GM23338 (cell line): ENCODE measurements around the gene ISG15. TPM values are rescaled to one million over a fixed set of nuclear protein-coding genes. Genes with fewer than 3 reads are reported as not detected.

Source experiments
- ATAC-seq: fragments of 200-7000 bp; cut with Tn5 transposase; 3 replicates; pipeline ENCODE4 v1.9.1; 2020
- DNase-seq: peaks from one replicate; pipeline ENCODE4 v3.0.0-alpha.2; 2015; ENCODE audit warnings: low spot score
- H2AFZ ChIP-seq: fragments of 200-600 bp; sonication (generic); 2 replicates; pipeline ENCODE4 v1.8.0; 2016; ENCODE audit warnings: antibody characterized with exemption, mild to moderate bottlenecking, moderate library complexity
- H3F3A ChIP-seq: fragments of 200-600 bp; sonication (generic); replicated peaks from 2 replicates; pipeline ENCODE4 v1.8.0; 2017; ENCODE audit warnings: antibody characterized with exemption, mixed run types, low read depth
- H3K27ac ChIP-seq: fragments of 200-600 bp; sonication (generic); 2 replicates; pipeline ENCODE4 v1.6.1; 2016; ENCODE audit warnings: low read depth
- H3K27me3 ChIP-seq: fragments of 200-600 bp; sonication (generic); 2 replicates; pipeline ENCODE4 v1.8.0; 2016; ENCODE audit warnings: mild to moderate bottlenecking, mixed run types, moderate library complexity; ENCODE audit not compliant: insufficient read depth
- H3K36me3 ChIP-seq: fragments of 200-600 bp; sonication (generic); 2 replicates; pipeline ENCODE4 v1.8.0; 2016; ENCODE audit warnings: mild to moderate bottlenecking; ENCODE audit not compliant: insufficient read depth
- H3K4me1 ChIP-seq: fragments of 200-600 bp; sonication (generic); 2 replicates; pipeline ENCODE4 v1.8.0; 2016; ENCODE audit warnings: mild to moderate bottlenecking, moderate library complexity; ENCODE audit not compliant: insufficient read depth
- H3K4me2 ChIP-seq: fragments of 200-600 bp; sonication (generic); 2 replicates; pipeline ENCODE4 v1.7.1; 2017; ENCODE audit warnings: mixed run types
- H3K4me3 ChIP-seq: fragments of 200-600 bp; sonication (generic); 2 replicates; pipeline ENCODE4 v1.6.1; 2016; ENCODE audit warnings: mixed run types
- H3K79me2 ChIP-seq: fragments of 200-600 bp; sonication (generic); replicated peaks from 2 replicates; pipeline ENCODE4 v1.8.0; 2017; ENCODE audit warnings: mild to moderate bottlenecking; ENCODE audit not compliant: insufficient read depth
- H3K9me2 ChIP-seq: fragments of 200-600 bp; sonication (generic); 2 replicates; pipeline ENCODE4 v1.8.0; 2017; ENCODE audit not compliant: insufficient read depth
- H4K20me1 ChIP-seq: fragments of 200-600 bp; sonication (generic); replicated peaks from 2 replicates; pipeline ENCODE4 v1.8.0; 2017; ENCODE audit warnings: mild to moderate bottlenecking; ENCODE audit not compliant: insufficient read depth
- H3K27ac Mint-ChIP-seq: 2 replicates; pipeline ENCODE4 v1.8.0; 2020; ENCODE audit warnings: inconsistent platforms, mild to moderate bottlenecking, moderate library complexity, mixed read lengths
- H3K27me3 Mint-ChIP-seq: 3 replicates; pipeline ENCODE4 v1.8.0; 2022; ENCODE audit warnings: low read depth, mild to moderate bottlenecking, moderate library complexity, mixed read lengths, inconsistent platforms; ENCODE audit not compliant: insufficient read depth, poor library complexity
- H3K36me3 Mint-ChIP-seq: 3 replicates; pipeline ENCODE4 v1.8.0; 2021; ENCODE audit warnings: low read depth, mild to moderate bottlenecking, inconsistent platforms, moderate library complexity, mixed read lengths
- H3K4me1 Mint-ChIP-seq: 3 replicates; pipeline ENCODE4 v1.8.0; 2020; ENCODE audit warnings: mild to moderate bottlenecking, inconsistent platforms, mixed read lengths
- H3K4me3 Mint-ChIP-seq: 3 replicates; pipeline ENCODE4 v1.8.0; 2021; ENCODE audit warnings: moderate library complexity, mild to moderate bottlenecking, inconsistent platforms, mixed read lengths
- H3K9me3 Mint-ChIP-seq: 3 replicates; pipeline ENCODE4 v1.8.0; 2020; ENCODE audit warnings: moderate library complexity, mild to moderate bottlenecking, inconsistent platforms, mixed read lengths
- CREB1 ChIP-seq: fragments of 250-450 bp; sonication (Bioruptor Pico); IDR thresholded peaks from 2 replicates; pipeline ENCODE4 v1.5.0; 2020; ENCODE audit warnings: low read depth, mild to moderate bottlenecking, moderate library complexity
- EZH2 ChIP-seq: fragments of 200-600 bp; sonication (generic); IDR thresholded peaks from one replicate; pipeline ENCODE4 v1.8.0; 2017; ENCODE audit warnings: antibody characterized with exemption, mild to moderate bottlenecking, low read depth; ENCODE audit not compliant: unreplicated experiment
- EZH2phosphoT487 ChIP-seq: fragments of 200-600 bp; sonication (generic); IDR thresholded peaks from one replicate; pipeline ENCODE4 v1.8.1; 2018; ENCODE audit warnings: antibody characterized with exemption; ENCODE audit not compliant: unreplicated experiment
- JUNB ChIP-seq: IDR thresholded peaks from one replicate; pipeline ENCODE4 v1.6.1; 2016; ENCODE audit warnings: antibody characterized with exemption; ENCODE audit not compliant: unreplicated experiment
- NANOG ChIP-seq: IDR thresholded peaks from 2 replicates; pipeline ENCODE4 v1.6.1; 2016; ENCODE audit warnings: antibody characterized with exemption, borderline replicate concordance
- POLR2AphosphoS5 ChIP-seq: IDR thresholded peaks from 2 replicates; pipeline ENCODE4 v1.6.1; 2016; ENCODE audit warnings: antibody characterized with exemption, low read depth
- STAT1 ChIP-seq: IDR thresholded peaks from one replicate; pipeline ENCODE4 v1.6.1; 2016; ENCODE audit warnings: antibody characterized with exemption; ENCODE audit not compliant: unreplicated experiment
- ZNF114 ChIP-seq: fragments of 250-450 bp; sonication (Bioruptor Pico); IDR thresholded peaks from 2 replicates; pipeline ENCODE4 v1.5.0; 2020; ENCODE audit warnings: mild to moderate bottlenecking, moderate library complexity
- ZNF331 ChIP-seq: fragments of 250-450 bp; sonication (Bioruptor Pico); IDR thresholded peaks from 2 replicates; pipeline ENCODE4 v1.5.0; 2020; ENCODE audit warnings: low read depth, mild to moderate bottlenecking, moderate library complexity
- polyA plus RNA-seq: library from polyadenylated mRNA; unstranded; fragments of >200 nt; fragmentation: Nextera tagmentation; extraction: Ambion mirVana; gene quantifications from 2 replicates; pipeline ENCODE4 v1.2.1, GENCODE V29; 2016
- total RNA-seq: library from RNA; depleted of rRNA; stranded (reverse); fragments of >200 nt; shearing (Covaris generic); gene quantifications from 2 replicates; pipeline ENCODE4 v1.2.3, GENCODE V29; 2014
- TF ChIP-seq, protein P1 (sequence below): fragments of 250-450 bp; sonication (Bioruptor Pico); IDR thresholded peaks from 2 replicates; pipeline ENCODE4 v1.5.0; 2020; ENCODE audit warnings: mild to moderate bottlenecking, moderate library complexity
- TF ChIP-seq, protein P2 (sequence below): IDR thresholded peaks from one replicate; pipeline ENCODE4 v1.6.1; 2018; ENCODE audit warnings: antibody characterized with exemption; ENCODE audit not compliant: unreplicated experiment
- TF ChIP-seq, protein P3 (sequence below), 2 experiments: fragments of 200-600 bp in 1 of 2; sonication (generic) in 1 of 2; conservative IDR thresholded peaks; 2 replicates each; pipeline versions ENCODE4 v1.5.1 to v1.6.1; 2016 to 2017; ENCODE audit warnings: antibody characterized with exemption in 2 of 2, low read depth in 2 of 2, mild to moderate bottlenecking in 2 of 2, moderate library complexity in 1 of 2
- TF ChIP-seq, protein P4 (sequence below): IDR thresholded peaks from 2 replicates; pipeline ENCODE4 v1.6.1; 2016; ENCODE audit warnings: antibody characterized with exemption

Gene ISG15
- total and polyA plus RNA-seq, 2 experiments from 2014 or later, result 52.9 to 101 TPM

DNA sequence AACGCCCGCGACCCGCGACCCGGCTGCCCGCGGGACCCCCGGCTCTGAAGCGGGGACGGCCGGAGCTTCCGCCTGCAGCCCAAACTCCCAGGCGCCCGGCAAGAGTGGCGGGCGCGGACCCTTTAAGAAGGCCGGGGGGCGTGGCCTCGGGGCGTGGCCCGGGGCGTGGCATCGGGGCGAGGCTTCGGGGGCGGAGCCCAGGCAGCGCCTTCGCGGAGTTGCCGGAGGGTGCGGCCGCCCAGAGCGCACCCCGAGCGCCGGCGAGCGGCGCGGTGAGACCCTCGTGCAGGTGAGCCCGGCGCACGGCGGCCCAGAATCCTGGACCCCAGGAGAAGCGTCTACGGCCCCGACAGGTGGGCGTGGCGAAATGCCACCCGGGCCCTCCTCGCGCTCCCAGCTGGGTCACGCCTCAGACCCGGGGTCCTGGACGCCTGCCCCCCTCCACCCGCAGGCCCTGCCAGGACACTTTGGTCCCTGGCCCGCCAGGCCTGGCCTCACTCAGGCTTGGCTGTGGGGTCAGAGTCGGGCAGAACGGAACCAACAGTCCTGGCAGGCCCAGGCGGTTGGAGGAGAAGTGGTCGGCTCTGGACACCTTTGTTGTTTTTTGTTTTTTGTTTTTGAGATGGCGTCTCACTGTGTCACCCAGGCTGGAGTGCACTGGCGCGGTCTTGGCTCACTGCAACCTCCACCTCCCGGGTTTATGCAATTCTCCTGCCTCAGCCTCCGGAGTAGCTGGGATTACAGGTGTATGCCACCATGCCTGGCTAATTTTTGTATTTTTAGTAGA lies 46.4 kb downstream of the ISG15 start:
- Mint-ChIP-seq H3K27me3 (peaks cover 54% of the 10 kb centered on the region), H3K27ac (no peak overlapping the region)

More for the DNA sequence above, 46.4 kb downstream of the ISG15 start:
- no peak overlapping the region for H3K27ac ChIP-seq
- peak overlapping the region; percentile 72; the same call in 1 of the 2 replicates for H2AFZ ChIP-seq
- H3K36me3 Mint-ChIP-seq, result no peaks in the 10 kb centered on the region
- H3K4me1 ChIP-seq, result peaks cover 5% of the 10 kb centered on the region; the same call in 1 of the 2 replicates
- peaks cover 3% of the 10 kb centered on the region; the same call in 2 of the 3 replicates for H3K4me1 Mint-ChIP-seq
- DNase-seq, result peak; percentile 91
- peaks cover 52% of the 10 kb centered on the region for H3K27me3 ChIP-seq
- no peaks in the 10 kb centered on the region for H3K79me2 ChIP-seq
- no peaks in the 10 kb centered on the region for H3K9me2 ChIP-seq
- no peaks in the 10 kb centered on the region; the same call in 1 of the 2 replicates for H4K20me1 ChIP-seq
- peak overlapping the region; percentile 53; the same call in 2 of the 3 replicates for H3K4me3 Mint-ChIP-seq
- 0 out of 2 replicates have a peak, but pooled peaks cover 5% of the 10 kb centered on the region for H3F3A ChIP-seq
- H3K4me2 ChIP-seq, result peak overlapping the region; percentile 88
- no peaks in the 10 kb centered on the region for H3K36me3 ChIP-seq
- H3K4me3 ChIP-seq, result peak overlapping the region; percentile 68
- no peaks in the 10 kb centered on the region for H3K9me3 Mint-ChIP-seq
- ATAC-seq, result peak; percentile 62
- TF ChIP-seq ZNF331 (CRISPR knock-in tag) (no peak), ZNF114 (CRISPR knock-in tag) (no peak), CREB1 (CRISPR knock-in tag) (no peak), JUNB (no peak), EZH2 (no peak), NANOG (no peak), EZH2phosphoT487 (no peak), STAT1 (no peak), POLR2AphosphoS5 (no peak)
- TF ChIP-seq, protein P1, sequence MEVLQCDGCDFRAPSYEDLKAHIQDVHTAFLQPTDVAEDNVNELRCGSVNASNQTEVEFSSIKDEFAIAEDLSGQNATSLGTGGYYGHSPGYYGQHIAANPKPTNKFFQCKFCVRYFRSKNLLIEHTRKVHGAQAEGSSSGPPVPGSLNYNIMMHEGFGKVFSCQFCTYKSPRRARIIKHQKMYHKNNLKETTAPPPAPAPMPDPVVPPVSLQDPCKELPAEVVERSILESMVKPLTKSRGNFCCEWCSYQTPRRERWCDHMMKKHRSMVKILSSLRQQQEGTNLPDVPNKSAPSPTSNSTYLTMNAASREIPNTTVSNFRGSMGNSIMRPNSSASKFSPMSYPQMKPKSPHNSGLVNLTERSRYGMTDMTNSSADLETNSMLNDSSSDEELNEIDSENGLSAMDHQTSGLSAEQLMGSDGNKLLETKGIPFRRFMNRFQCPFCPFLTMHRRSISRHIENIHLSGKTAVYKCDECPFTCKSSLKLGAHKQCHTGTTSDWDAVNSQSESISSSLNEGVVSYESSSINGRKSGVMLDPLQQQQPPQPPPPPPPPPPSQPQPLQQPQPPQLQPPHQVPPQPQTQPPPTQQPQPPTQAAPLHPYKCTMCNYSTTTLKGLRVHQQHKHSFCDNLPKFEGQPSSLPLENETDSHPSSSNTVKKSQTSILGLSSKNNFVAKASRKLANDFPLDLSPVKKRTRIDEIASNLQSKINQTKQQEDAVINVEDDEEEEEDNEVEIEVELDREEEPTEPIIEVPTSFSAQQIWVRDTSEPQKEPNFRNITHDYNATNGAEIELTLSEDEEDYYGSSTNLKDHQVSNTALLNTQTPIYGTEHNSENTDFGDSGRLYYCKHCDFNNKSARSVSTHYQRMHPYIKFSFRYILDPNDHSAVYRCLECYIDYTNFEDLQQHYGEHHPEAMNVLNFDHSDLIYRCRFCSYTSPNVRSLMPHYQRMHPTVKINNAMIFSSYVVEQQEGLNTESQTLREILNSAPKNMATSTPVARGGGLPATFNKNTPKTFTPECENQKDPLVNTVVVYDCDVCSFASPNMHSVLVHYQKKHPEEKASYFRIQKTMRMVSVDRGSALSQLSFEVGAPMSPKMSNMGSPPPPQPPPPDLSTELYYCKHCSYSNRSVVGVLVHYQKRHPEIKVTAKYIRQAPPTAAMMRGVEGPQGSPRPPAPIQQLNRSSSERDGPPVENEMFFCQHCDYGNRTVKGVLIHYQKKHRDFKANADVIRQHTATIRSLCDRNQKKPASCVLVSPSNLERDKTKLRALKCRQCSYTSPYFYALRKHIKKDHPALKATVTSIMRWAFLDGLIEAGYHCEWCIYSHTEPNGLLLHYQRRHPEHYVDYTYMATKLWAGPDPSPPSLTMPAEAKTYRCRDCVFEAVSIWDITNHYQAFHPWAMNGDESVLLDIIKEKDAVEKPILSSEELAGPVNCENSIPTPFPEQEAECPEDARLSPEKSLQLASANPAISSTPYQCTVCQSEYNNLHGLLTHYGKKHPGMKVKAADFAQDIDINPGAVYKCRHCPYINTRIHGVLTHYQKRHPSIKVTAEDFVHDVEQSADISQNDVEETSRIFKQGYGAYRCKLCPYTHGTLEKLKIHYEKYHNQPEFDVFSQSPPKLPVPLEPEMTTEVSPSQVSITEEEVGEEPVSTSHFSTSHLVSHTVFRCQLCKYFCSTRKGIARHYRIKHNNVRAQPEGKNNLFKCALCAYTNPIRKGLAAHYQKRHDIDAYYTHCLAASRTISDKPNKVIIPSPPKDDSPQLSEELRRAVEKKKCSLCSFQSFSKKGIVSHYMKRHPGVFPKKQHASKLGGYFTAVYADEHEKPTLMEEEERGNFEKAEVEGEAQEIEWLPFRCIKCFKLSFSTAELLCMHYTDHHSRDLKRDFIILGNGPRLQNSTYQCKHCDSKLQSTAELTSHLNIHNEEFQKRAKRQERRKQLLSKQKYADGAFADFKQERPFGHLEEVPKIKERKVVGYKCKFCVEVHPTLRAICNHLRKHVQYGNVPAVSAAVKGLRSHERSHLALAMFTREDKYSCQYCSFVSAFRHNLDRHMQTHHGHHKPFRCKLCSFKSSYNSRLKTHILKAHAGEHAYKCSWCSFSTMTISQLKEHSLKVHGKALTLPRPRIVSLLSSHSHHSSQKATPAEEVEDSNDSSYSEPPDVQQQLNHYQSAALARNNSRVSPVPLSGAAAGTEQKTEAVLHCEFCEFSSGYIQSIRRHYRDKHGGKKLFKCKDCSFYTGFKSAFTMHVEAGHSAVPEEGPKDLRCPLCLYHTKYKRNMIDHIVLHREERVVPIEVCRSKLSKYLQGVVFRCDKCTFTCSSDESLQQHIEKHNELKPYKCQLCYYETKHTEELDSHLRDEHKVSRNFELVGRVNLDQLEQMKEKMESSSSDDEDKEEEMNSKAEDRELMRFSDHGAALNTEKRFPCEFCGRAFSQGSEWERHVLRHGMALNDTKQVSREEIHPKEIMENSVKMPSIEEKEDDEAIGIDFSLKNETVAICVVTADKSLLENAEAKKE (CRISPR knock-in tag), result no peak
- TF ChIP-seq, protein P2, sequence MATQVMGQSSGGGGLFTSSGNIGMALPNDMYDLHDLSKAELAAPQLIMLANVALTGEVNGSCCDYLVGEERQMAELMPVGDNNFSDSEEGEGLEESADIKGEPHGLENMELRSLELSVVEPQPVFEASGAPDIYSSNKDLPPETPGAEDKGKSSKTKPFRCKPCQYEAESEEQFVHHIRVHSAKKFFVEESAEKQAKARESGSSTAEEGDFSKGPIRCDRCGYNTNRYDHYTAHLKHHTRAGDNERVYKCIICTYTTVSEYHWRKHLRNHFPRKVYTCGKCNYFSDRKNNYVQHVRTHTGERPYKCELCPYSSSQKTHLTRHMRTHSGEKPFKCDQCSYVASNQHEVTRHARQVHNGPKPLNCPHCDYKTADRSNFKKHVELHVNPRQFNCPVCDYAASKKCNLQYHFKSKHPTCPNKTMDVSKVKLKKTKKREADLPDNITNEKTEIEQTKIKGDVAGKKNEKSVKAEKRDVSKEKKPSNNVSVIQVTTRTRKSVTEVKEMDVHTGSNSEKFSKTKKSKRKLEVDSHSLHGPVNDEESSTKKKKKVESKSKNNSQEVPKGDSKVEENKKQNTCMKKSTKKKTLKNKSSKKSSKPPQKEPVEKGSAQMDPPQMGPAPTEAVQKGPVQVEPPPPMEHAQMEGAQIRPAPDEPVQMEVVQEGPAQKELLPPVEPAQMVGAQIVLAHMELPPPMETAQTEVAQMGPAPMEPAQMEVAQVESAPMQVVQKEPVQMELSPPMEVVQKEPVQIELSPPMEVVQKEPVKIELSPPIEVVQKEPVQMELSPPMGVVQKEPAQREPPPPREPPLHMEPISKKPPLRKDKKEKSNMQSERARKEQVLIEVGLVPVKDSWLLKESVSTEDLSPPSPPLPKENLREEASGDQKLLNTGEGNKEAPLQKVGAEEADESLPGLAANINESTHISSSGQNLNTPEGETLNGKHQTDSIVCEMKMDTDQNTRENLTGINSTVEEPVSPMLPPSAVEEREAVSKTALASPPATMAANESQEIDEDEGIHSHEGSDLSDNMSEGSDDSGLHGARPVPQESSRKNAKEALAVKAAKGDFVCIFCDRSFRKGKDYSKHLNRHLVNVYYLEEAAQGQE, result no peak
- TF ChIP-seq, protein P3, sequence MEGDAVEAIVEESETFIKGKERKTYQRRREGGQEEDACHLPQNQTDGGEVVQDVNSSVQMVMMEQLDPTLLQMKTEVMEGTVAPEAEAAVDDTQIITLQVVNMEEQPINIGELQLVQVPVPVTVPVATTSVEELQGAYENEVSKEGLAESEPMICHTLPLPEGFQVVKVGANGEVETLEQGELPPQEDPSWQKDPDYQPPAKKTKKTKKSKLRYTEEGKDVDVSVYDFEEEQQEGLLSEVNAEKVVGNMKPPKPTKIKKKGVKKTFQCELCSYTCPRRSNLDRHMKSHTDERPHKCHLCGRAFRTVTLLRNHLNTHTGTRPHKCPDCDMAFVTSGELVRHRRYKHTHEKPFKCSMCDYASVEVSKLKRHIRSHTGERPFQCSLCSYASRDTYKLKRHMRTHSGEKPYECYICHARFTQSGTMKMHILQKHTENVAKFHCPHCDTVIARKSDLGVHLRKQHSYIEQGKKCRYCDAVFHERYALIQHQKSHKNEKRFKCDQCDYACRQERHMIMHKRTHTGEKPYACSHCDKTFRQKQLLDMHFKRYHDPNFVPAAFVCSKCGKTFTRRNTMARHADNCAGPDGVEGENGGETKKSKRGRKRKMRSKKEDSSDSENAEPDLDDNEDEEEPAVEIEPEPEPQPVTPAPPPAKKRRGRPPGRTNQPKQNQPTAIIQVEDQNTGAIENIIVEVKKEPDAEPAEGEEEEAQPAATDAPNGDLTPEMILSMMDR (conservative IDR thresholded peaks at IDR 0.05; ENCODE audit: low read depth in 2 of 2), result no peak
- TF ChIP-seq, protein P4, sequence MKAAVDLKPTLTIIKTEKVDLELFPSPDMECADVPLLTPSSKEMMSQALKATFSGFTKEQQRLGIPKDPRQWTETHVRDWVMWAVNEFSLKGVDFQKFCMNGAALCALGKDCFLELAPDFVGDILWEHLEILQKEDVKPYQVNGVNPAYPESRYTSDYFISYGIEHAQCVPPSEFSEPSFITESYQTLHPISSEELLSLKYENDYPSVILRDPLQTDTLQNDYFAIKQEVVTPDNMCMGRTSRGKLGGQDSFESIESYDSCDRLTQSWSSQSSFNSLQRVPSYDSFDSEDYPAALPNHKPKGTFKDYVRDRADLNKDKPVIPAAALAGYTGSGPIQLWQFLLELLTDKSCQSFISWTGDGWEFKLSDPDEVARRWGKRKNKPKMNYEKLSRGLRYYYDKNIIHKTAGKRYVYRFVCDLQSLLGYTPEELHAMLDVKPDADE, result no peak
